Activated T-helper 1 cell treated with anti-CD3 and anti-CD28 coated beads, Interleukin-12 subunit alpha, Interleukin-12 subunit beta, Interleukin-2, Interleukin-4 antibody, amounts not matched to agents 30 ng/mL and 10 ng/mL and 1 ng/mL, durations not matched to agents 14 hours and 24 hours and 36 hours (primary cell): ENCODE results near the gene GAREM1. TPM values are rescaled to one million over a fixed set of nuclear protein-coding genes. Genes with fewer than 3 reads are reported as not detected.

Experiments
- DNase-seq: peaks from one replicate; pipeline ENCODE4 v3.0.0; 2021; ENCODE audit warnings: low spot score
- H3K27ac Mint-ChIP-seq: one replicate; pipeline ENCODE4 v1.8.0; 2021; ENCODE audit warnings: mild to moderate bottlenecking, mixed read lengths
- H3K27me3 Mint-ChIP-seq: one replicate; pipeline ENCODE4 v1.8.0; 2022; ENCODE audit warnings: mild to moderate bottlenecking, moderate library complexity, mixed read lengths; ENCODE audit not compliant: insufficient read depth
- H3K36me3 Mint-ChIP-seq: one replicate; pipeline ENCODE4 v1.8.0; 2021; ENCODE audit warnings: low read depth, mixed read lengths
- H3K4me1 Mint-ChIP-seq: one replicate; pipeline ENCODE4 v1.8.0; 2021; ENCODE audit warnings: low read depth, mixed read lengths
- H3K4me3 Mint-ChIP-seq: one replicate; pipeline ENCODE4 v1.8.0; 2021; ENCODE audit warnings: mild to moderate bottlenecking, moderate library complexity, mixed read lengths
- H3K9me3 Mint-ChIP-seq: one replicate; pipeline ENCODE4 v1.8.0; 2021; ENCODE audit warnings: mixed read lengths
- intact Hi-C: fragments of 100-400 bp; cut with micrococcal nuclease; formaldehyde crosslinking; loops from one replicate; pipeline ENCODE4 v1.15.1; 2024
- total RNA-seq: library from RNA; stranded (reverse); gene quantifications from 2 replicates; pipeline ENCODE4 v1.2.3, GENCODE V29; 2022

The GAREM1 gene
- total RNA-seq, 1 donor from 2014 or later: not detected

- H3K4me3 Mint-ChIP-seq: no peak overlapping the region
- intact Hi-C loops: no loop called here
- no peaks in the 10 kb centered on the region for H3K9me3 Mint-ChIP-seq
- DNase-seq: no peak
- no peaks in the 10 kb centered on the region for H3K4me1 Mint-ChIP-seq
- H3K27me3 Mint-ChIP-seq: peaks cover 4% of the 10 kb centered on the region
- H3K27ac Mint-ChIP-seq: no peak overlapping the region
- no peaks in the 10 kb centered on the region for H3K36me3 Mint-ChIP-seq
These were observed 34.8 kb downstream of the GAREM1 start for GRCh38 chr18:32435631-32436500.

GRCh38 chr18:32431753-32432152 is 38.9 kb downstream of the GAREM1 start:
- intact Hi-C loops: no loop called here
- Mint-ChIP-seq H3K27me3 (peaks cover 2% of the 10 kb centered on the region), H3K27ac (no peak overlapping the region), H3K36me3 (no peaks in the 10 kb centered on the region), H3K4me3 (no peak overlapping the region), H3K4me1 (no peaks in the 10 kb centered on the region), H3K9me3 (no peaks in the 10 kb centered on the region)
- DNase-seq: no peak

- H3K4me1 Mint-ChIP-seq: no peaks in the 10 kb centered on the region
- H3K9me3 Mint-ChIP-seq: no peaks in the 10 kb centered on the region
- no peak for DNase-seq
- H3K36me3 Mint-ChIP-seq: no peaks in the 10 kb centered on the region
- H3K27ac Mint-ChIP-seq: no peak overlapping the region
- H3K27me3 Mint-ChIP-seq: peaks cover 5% of the 10 kb centered on the region
- no peak overlapping the region for H3K4me3 Mint-ChIP-seq
- intact Hi-C loops: no loop called here
These were observed 41.3 kb downstream of the GAREM1 start for GRCh38 chr18:32429402-32429801.

GRCh38 chr18:32427084-32427900 is 43.4 kb downstream of the GAREM1 start:
- H3K27me3 Mint-ChIP-seq: peaks cover 4% of the 10 kb centered on the region
- H3K9me3 Mint-ChIP-seq: no peaks in the 10 kb centered on the region
- intact Hi-C loops: no loop called here
- no peak overlapping the region for H3K27ac Mint-ChIP-seq
- no peaks in the 10 kb centered on the region for H3K36me3 Mint-ChIP-seq
- H3K4me3 Mint-ChIP-seq: no peak overlapping the region
- no peaks in the 10 kb centered on the region for H3K4me1 Mint-ChIP-seq
- DNase-seq: no peak

GRCh38 chr18:32425466-32425865 is 45.2 kb downstream of the GAREM1 start:
- Mint-ChIP-seq H3K9me3 (no peaks in the 10 kb centered on the region), H3K4me3 (no peak overlapping the region)
- intact Hi-C loops: no loop called here

GRCh38 chr18:32424696-32425095 is 46.0 kb downstream of the GAREM1 start:
- no peaks in the 10 kb centered on the region for H3K9me3 Mint-ChIP-seq
- no peak overlapping the region for H3K4me3 Mint-ChIP-seq
- H3K36me3 Mint-ChIP-seq: no peaks in the 10 kb centered on the region
- H3K4me1 Mint-ChIP-seq: no peaks in the 10 kb centered on the region
- no peak for DNase-seq
- H3K27me3 Mint-ChIP-seq: peaks cover 6% of the 10 kb centered on the region
- H3K27ac Mint-ChIP-seq: no peak overlapping the region
- intact Hi-C loops: no loop called here

More at GRCh38 chr18:32425466-32425865, 45.2 kb downstream of the GAREM1 start:
- no peaks in the 10 kb centered on the region for H3K4me1 Mint-ChIP-seq
- no peak overlapping the region for H3K27ac Mint-ChIP-seq
- DNase-seq: no peak
- no peaks in the 10 kb centered on the region for H3K36me3 Mint-ChIP-seq
- peaks cover 6% of the 10 kb centered on the region for H3K27me3 Mint-ChIP-seq

- intact Hi-C loops: no loop called here
- Mint-ChIP-seq H3K9me3 (no peaks in the 10 kb centered on the region), H3K27ac (no peak overlapping the region), H3K4me3 (no peak overlapping the region), H3K27me3 (peaks cover 7% of the 10 kb centered on the region), H3K36me3 (no peaks in the 10 kb centered on the region), H3K4me1 (no peaks in the 10 kb centered on the region)
- no peak for DNase-seq
These were observed 47.5 kb downstream of the GAREM1 start for GRCh38 chr18:32422978-32423740.

- peaks cover 10% of the 10 kb centered on the region for H3K27me3 Mint-ChIP-seq
- no peak for DNase-seq
- H3K4me3 Mint-ChIP-seq: no peak overlapping the region
- no peaks in the 10 kb centered on the region for H3K4me1 Mint-ChIP-seq
- no peaks in the 10 kb centered on the region for H3K36me3 Mint-ChIP-seq
- intact Hi-C loops: no loop called here
- no peak overlapping the region for H3K27ac Mint-ChIP-seq
- no peaks in the 10 kb centered on the region for H3K9me3 Mint-ChIP-seq
These were observed 48.5 kb downstream of the GAREM1 start for GRCh38 chr18:32422201-32422600.

GRCh38 chr18:32420084-32420750 is 50.5 kb downstream of the GAREM1 start:
- Mint-ChIP-seq H3K9me3 (no peaks in the 10 kb centered on the region), H3K4me3 (no peak overlapping the region), H3K27me3 (peaks cover 8% of the 10 kb centered on the region), H3K27ac (no peak overlapping the region), H3K4me1 (no peaks in the 10 kb centered on the region), H3K36me3 (no peaks in the 10 kb centered on the region)
- no peak for DNase-seq
- intact Hi-C loops: no loop called here

GRCh38 chr18:32418148-32418547 is 52.5 kb downstream of the GAREM1 start:
- H3K36me3 Mint-ChIP-seq: no peaks in the 10 kb centered on the region
- H3K27ac Mint-ChIP-seq: no peak overlapping the region
- H3K9me3 Mint-ChIP-seq: no peaks in the 10 kb centered on the region
- H3K4me1 Mint-ChIP-seq: no peaks in the 10 kb centered on the region
- H3K4me3 Mint-ChIP-seq: no peak overlapping the region
- peaks cover 8% of the 10 kb centered on the region for H3K27me3 Mint-ChIP-seq
- no peak for DNase-seq
- intact Hi-C loops: no loop called here

- intact Hi-C loops: no loop called here
- no peak for DNase-seq
- Mint-ChIP-seq H3K9me3 (no peaks in the 10 kb centered on the region), H3K27ac (no peak overlapping the region), H3K36me3 (no peaks in the 10 kb centered on the region), H3K4me3 (no peak overlapping the region), H3K27me3 (no peaks in the 10 kb centered on the region), H3K4me1 (no peaks in the 10 kb centered on the region)
These were observed 65.1 kb downstream of the GAREM1 start for GRCh38 chr18:32405588-32405987.

GRCh38 chr18:32401621-32402020 is 69.1 kb downstream of the GAREM1 start:
- Mint-ChIP-seq H3K9me3 (no peaks in the 10 kb centered on the region), H3K27me3 (peaks cover 3% of the 10 kb centered on the region), H3K4me3 (no peak overlapping the region), H3K4me1 (no peaks in the 10 kb centered on the region), H3K27ac (no peak overlapping the region), H3K36me3 (no peaks in the 10 kb centered on the region)
- DNase-seq: no peak
- intact Hi-C loops: no loop called here
